Progenitor cell of endocrine pancreas (in vitro differentiated cells): Measurements from ENCODE around the gene NEU4. TPM values are rescaled to one million over a fixed set of nuclear protein-coding genes. Genes with fewer than 3 reads are reported as not detected.

ENCODE experiments used
- DNase-seq: peaks from one replicate; pipeline ENCODE4 v3.0.0; 2021; ENCODE audit warnings: low spot score; ENCODE audit not compliant: unreplicated experiment
- H3K27ac Mint-ChIP-seq: 2 replicates; pipeline ENCODE4 v1.8.0; 2021; ENCODE audit warnings: mild to moderate bottlenecking, moderate library complexity, mixed read lengths
- H3K27me3 Mint-ChIP-seq: 2 replicates; pipeline ENCODE4 v1.8.0; 2021; ENCODE audit warnings: mixed read lengths
- H3K36me3 Mint-ChIP-seq: 2 replicates; pipeline ENCODE4 v1.8.0; 2022; ENCODE audit warnings: mixed read lengths; ENCODE audit not compliant: insufficient read depth
- H3K4me1 Mint-ChIP-seq: 2 replicates; pipeline ENCODE4 v1.8.0; 2021; ENCODE audit warnings: low read depth, mixed read lengths
- H3K4me3 Mint-ChIP-seq: 2 replicates; pipeline ENCODE4 v1.8.0; 2021; ENCODE audit warnings: low read depth, mild to moderate bottlenecking, moderate library complexity, mixed read lengths
- H3K9me3 Mint-ChIP-seq: 2 replicates; pipeline ENCODE4 v1.8.0; 2021; ENCODE audit warnings: low read depth, mixed read lengths
- CTCF ChIP-seq: fragments of 200-600 bp; sonication (generic); IDR thresholded peaks from one replicate; pipeline ENCODE4 v1.5.0; 2021; ENCODE audit warnings: antibody characterized with exemption, mild to moderate bottlenecking; ENCODE audit not compliant: unreplicated experiment
- total RNA-seq: library from RNA; stranded (reverse); gene quantifications from 2 replicates; pipeline ENCODE4 v1.2.1, GENCODE V29; 2021

NEU4 gene
- total RNA-seq, 1 donor from 2014 or later: 1.3 TPM

- Mint-ChIP-seq H3K4me3 (no peak overlapping the region), H3K27ac (no peak overlapping the region), H3K9me3 (peaks cover 3% of the 10 kb centered on the region), H3K4me1 (no peaks in the 10 kb centered on the region), H3K27me3 (peaks cover 28% of the 10 kb centered on the region), H3K36me3 (no peaks in the 10 kb centered on the region)
- no peak for DNase-seq
- no peak for TF ChIP-seq CTCF
Observed at GRCh38 chr2:241862775-241863535, 54.0 kb downstream of the NEU4 start.

DNA sequence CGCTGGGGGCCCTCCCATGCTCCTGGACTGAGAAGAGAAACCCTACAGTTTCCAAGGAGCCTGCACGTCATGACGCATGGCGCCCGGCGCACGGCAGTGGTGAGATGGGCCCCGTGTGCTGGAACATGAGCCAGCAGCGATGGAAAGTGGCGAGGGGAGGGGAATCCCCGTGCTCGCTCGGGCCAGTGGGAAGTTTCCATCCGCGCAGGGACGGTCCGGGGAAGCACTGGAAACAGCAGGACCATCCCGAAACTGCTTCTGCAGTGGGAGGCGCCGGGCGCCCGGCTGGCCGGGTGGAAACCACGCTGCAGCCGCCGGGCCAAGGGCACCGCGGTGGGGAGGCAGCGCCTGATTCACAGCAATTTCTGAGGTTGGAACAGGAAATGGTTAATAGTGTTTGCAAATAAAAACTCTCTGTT is 54.6 kb downstream of the NEU4 start:
- DNase-seq: no peak
- Mint-ChIP-seq H3K9me3 (peaks cover 3% of the 10 kb centered on the region), H3K27ac (no peak overlapping the region), H3K27me3 (peaks cover 32% of the 10 kb centered on the region), H3K4me3 (no peak overlapping the region), H3K36me3 (no peaks in the 10 kb centered on the region), H3K4me1 (no peaks in the 10 kb centered on the region)
- no peak for TF ChIP-seq CTCF

- Mint-ChIP-seq H3K4me3 (no peak overlapping the region), H3K9me3 (peaks cover 3% of the 10 kb centered on the region), H3K27ac (no peak overlapping the region), H3K27me3 (peaks cover 34% of the 10 kb centered on the region), H3K36me3 (no peaks in the 10 kb centered on the region), H3K4me1 (no peaks in the 10 kb centered on the region)
- no peak for TF ChIP-seq CTCF
- no peak for DNase-seq
Observed at GRCh38 chr2:241864168-241864849, 55.3 kb downstream of the NEU4 start.

DNA sequence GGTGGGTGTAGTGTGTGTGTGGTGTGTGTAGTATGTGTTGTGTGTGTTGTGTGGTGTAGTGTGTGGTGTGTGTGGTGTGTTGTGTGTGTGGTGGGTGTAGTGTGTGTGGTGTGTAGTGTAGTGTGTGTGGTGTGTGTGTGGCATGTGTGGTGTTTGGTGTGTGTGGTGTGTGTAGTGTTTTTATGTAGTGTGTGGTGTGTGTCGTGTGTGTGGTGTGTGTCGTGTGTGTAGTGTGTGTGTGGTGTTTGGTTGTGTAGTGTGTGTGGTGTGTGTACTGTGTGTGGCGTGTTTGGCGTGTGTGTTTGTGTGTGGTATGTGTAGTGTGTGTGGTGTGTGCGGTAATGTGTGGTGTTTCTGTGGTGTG is 55.8 kb downstream of the NEU4 start:
- Mint-ChIP-seq H3K36me3 (no peaks in the 10 kb centered on the region), H3K27me3 (peaks cover 34% of the 10 kb centered on the region), H3K4me1 (no peaks in the 10 kb centered on the region), H3K9me3 (peaks cover 3% of the 10 kb centered on the region), H3K4me3 (no peak overlapping the region), H3K27ac (no peak overlapping the region)
- no peak for DNase-seq
- TF ChIP-seq CTCF: no peak

DNA sequence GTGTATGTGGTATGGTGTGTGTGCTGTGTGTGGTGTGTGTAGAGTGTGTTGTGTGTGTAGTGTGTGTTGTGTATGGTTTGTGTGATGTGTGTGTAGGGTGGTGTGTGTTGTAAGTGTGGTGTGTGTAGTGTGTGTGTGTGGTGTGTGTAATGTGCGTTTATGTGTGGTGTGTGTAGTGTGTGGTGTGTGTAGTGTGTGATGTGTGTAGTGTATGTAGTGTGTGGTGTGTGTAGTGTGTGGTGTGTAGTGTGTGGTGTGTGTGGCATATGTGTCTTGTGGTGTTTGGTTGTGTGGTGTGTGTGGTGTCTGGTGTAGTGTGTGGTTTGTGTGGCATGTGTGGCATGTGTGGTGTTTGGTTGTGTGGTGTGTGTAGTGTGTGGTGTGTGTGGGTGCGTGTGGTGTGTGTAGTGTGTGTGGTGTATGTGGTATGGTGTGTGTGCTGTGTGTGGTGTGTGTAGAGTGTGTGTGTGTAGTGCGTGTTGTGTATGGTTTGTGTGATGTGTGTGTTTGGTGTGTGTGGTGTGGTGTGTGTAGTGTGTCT is 56.5 kb downstream of the NEU4 start:
- Mint-ChIP-seq H3K36me3 (no peaks in the 10 kb centered on the region), H3K27ac (no peak overlapping the region), H3K4me3 (no peak overlapping the region), H3K27me3 (peaks cover 34% of the 10 kb centered on the region), H3K4me1 (no peaks in the 10 kb centered on the region), H3K9me3 (peaks cover 3% of the 10 kb centered on the region)
- no peak for TF ChIP-seq CTCF
- no peak for DNase-seq
